ENCODE results near the gene AMOTL1.

Gene AMOTL1

DNA sequence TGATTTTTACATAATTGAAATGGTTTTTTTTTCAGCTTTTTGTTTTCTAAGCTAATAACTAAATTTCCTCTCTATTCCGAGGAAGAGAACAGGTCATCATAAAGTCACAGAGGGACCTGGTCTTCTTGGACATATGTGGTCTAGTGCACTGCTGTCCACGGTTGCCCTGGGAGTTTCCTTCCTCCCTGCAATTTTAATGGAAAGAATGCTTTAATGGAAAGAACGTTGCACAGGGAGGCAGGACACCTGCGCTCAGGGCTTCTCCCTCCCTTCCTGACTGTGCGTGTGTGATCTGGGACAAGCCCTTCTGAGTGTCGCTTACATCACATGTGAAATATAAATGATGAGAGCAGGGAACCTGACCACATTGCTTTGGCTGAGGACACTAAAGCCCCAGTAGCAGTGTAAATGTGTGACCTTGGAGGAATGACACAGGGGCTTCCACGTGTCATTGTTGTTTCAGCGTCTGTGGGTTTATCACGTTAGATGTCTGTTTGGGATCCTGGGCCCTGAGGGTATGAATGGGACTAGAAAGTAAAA is 93.2 kb downstream of the AMOTL1 start:
- no peak for DNase-seq

DNA sequence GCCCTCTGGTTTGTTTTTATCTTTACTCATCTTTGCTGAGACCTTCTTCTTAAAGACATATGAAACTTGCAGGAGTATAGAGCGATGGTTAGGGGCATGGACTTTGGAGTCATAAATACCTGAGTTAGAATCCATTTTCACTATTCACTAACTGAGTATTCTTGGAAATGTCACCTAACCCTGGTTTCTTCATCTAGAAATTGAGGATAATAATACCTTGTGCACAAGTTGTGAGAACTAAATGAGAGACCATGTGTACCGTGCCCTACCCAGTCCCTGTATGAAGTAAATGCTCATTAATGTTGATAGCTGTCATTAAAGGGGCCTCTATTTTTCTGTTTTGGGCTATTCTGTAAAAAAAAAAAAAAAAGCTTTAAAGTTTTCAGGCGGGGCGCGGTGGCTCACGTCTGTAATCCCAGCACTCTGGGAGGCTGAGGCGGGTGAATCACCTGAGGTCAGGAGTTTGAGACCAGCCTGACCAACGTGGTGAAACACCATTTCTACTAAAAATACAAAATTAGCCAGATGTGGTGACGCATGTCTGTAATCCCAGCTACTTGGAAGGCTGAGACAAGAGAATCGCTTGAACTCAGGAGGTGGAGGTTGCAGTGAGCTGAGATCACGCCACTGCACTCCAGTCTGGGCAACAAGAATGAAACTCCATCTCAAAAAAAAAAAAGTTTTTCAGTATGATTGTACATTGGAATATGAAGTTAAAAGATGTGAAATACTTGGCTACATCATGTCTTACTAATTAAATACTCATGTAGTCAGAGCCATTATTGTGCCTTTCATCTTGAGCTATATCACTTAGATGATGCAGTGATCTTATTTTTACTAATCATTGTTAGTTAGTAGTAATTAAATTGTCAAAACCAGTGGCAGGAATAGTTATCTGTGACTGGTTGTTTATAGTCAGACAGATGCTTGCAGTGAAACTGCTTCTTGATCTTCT is 95.0 kb downstream of the AMOTL1 start:
- DNase-seq: no peak

DNA sequence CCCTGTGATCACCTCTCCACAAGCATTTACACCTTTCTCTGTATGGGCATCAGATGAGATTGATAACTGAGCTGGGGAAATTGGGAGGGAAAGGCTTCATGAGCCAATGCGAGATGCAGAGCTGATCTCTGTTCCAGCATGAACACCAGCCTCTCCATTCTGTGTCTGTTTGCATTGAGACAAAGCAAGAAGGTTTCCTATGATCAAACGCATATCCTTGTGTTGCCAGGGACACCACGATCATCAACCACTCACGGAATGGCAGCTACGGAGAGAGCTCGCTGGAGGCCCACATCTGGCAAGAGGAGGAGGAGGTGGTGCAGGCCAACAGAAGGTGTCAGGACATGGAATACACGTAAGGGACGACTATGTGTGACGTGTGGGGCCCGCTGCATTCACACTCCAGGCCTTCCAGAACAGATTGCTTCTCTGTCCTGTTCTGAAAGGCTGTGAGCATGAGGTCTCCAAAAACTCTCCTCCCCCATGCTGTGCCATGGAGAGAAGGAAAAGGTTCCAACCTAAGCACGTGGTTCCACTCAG is 96.4 kb downstream of the AMOTL1 start:
- no peak for DNase-seq

DNA sequence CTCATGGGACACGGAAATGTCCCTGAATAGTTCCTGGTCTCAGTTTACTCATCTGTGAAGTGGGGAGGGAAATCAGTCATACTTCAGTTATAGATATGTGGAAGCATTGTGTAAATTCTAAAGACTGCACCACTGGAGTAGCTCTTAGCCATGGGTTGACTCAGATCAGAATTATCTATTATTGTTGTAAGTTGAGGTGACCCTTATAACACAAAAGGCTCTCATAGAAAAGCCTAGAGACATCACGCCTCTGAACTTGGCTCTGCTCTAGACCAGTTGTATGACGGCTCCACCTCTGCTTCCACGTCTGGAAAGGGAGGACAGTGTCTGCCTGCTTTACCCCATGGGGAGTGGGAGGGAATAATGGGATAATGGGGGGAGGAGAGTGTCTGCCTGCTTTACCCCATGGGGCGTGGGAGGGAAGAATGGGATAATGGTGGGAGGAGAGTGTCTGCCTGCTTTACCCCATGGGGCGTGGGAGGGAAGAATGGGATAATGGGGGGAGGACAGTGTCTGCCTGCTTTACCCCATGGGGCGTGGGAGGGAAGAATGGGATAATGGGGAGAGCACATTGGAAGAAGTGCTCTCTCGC is 98.2 kb downstream of the AMOTL1 start:
- DNase-seq: no peak

DNA sequence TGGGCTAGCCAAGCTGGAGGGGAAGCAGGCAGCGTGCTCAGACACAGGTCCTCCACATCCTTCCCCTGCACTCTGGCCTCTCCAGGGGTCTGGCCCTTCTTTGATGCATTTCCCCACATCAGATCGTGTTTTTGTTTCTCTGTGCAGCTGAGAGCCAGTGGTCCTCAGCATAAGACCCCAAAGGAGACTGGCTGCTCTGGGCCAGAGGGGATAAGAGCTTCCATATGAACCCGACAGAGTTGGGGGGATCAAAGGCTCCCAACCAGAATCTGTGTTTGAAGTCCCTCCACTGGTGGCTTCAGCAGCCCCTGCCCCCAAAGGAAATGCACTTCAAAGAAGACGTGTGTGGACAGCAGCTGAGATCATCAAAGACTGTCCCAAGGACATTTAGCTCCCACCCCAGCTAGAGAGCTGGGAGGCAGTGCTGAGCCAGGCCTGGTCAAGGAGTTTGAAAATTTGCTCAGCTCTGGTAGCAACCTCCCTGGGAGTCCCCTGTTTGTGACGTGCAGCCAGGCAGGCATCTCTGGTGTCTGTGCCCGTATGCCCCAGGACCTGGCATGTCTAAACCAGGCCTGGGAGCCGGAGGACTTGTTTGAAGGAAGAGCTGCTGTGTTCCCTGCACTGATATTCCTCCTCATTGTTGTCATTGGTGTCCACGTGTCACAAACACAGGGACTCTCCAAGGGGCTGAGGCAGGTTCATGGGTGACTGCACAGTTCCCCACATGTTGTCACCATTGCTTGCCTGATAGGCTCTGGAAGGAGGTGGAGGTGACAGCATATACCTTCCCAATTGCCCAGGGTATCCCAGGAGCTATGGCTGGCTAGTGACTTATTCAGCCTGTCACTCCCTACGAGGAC is 99.0 kb downstream of the AMOTL1 start:
- DNase-seq: no peak

DNA sequence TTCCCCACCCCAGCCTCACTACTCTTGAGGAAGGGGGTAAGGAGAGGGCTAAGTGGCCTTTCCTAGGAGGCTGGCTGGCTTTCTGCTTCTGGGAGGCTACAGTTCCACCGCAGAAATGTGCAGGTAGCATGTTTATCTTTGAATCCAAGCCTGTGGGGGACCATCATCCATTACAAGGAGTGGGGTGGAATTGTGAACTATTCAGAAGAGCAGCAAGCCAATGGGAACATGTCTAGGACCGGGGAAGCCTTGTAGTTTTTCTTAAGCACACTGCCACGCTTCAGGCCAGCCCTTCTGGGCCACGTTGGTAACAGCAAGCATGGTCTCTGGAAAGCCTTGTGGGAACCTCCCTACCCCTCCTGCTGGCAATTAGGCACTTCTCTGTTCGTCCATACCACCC is 100.3 kb downstream of the AMOTL1 start:
- DNase-seq: no peak

DNA sequence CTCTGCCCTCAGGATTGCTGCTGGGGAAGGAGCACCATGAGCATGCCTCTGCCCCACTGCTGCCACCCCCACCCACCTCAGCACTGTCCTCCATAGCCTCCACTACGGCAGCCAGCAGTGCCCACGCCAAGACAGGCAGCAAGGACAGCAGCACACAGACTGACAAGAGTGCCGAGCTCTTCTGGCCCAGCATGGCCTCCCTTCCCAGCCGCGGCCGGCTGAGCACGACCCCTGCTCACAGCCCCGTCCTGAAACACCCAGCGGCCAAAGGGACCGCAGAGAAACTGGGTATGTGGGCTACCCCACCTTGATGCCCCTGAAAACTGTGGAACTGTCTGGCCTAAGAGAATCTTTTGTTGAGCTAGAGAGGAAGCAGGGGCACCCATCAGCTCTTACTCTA is 101.0 kb downstream of the AMOTL1 start:
- no peak for DNase-seq

DNA sequence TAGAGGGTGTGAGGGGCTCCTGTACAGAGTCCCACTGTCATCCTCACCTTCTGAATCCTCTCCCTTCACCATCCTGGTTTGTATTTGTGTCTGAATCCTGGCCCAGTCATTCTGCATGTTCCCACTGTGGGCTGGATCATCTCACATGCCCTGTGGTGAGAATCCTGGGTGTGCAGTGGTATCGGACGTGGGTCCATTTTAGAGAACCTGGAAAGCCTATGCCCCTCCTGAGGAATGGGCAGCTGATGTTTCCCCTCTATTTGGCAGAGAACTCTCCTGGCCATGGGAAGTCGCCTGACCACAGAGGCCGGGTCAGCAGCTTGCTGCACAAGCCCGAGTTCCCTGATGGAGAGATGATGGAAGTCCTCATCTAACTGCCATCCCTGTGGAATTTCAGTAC is 102.3 kb downstream of the AMOTL1 start:
- DNase-seq: no peak

DNA sequence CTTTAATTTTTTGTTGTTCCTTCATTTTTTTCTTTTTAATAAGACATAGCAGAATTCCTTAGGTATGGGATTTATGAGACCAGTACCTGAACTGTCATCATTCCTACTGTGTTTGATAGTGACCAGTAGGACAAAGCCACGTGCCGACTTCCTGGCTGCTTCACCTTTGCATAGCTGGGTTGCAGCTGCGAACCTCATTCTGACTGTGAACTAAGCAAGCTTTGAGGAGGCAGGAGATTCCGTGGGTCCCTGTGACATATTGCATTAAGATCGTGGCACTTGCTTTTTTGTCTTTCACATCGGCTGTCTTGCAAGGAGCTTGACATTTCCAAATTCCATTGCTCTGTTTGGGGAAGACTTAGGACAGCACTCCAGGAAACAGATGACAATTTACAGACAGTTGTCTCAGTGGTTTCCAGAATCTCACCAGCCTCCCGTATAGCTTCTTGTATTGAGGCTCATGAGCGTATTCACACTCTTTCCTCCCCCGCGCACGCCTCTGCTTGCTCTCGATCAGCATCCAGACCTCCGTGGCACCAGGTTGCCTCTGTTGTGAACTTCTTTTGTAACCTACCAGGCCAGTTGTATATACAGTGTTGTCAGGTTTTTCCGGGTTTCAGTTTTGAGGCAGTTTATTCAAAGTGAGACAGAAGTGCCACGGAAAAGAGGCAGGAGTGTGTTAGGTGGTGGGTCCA is 103.5 kb downstream of the AMOTL1 start:
- no peak for DNase-seq

DNA sequence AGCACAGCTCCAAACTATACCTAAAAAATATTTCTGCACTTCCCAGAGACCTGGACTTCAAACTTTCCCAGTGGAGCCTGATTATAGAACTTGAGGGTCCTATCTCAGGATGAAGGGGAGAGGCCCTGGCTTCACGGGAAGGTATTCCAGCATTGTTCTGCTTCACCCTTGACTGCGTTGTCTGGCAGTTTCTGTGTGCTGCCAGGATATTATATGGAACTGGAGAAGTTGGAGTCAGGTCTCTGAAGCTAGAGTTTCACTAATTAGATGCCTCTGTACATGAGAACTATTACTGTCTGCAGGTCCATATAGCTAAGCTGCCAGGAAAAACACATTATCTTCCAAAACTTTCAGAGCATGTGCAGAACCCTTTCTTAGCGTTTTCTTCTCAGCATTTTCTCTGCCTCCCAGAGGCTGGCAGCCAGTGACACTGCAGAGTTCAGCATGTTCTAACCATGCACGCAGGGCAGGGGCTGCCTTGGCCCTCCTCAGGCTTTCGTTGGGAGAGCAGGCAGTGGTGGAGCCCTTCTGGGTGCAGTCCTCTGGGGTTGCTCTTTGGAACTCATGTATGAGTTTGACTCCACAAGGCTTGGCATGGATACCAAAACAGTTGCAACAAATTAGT is 105.9 kb downstream of the AMOTL1 start:
- no peak for DNase-seq

DNA sequence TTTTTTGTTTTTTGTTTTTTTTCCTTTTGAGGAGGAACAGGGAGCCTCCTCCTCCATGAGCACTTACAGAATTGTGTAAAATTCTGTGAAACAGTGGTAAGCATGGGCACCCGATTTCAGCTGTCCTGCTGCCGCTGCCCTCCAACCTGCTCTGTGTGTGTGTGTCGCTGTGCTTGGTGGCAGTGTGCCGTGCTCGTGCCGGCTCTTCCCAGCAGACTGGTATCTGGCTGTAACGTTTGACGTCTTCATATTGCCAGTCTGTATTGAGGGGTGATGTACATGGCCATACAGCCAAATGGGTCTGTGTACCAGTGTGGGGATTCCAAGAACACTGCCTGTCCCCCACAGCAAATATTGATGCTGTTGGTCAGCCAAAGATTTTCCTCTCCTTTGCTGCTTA is 108.1 kb downstream of the AMOTL1 start:
- no peak for DNase-seq

DNA sequence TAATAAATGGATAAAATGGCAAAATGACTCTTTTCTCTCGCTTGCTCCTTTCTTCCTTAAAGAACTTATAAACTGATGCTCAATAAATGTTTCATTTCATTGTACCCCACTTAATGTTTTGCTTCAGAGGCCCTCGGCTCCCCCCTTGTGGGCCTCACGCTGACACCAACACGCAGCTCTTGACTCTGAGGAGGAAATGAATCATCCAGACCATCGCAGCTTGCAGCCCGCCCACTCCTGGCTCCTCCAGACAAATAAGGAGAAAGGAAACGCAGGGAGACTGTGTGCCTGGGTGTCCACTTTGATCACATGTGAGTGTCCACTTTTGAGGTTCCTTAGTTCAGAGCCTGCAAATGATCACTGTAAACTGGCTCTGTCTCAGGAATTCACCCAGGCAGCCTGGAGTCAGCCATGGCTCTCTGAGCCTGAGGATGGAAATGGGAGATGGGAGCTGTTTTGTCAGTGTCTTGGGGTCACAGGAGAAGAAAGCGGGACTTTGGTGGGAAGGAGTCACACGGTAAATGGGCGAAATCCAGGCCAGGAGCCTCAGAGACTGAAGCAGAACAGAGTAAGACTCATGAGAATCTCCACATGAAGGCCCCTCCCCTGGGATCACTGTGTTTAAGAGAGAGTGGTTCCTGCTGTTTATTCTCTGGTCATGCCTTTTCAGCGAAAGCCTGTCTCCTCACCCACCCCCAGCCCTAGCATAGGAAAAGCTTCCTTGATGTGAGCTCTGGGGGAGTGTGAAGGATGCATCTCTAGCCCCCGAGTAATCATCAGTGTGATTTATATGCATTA is 108.7 kb downstream of the AMOTL1 start:
- no peak for DNase-seq

DNA sequence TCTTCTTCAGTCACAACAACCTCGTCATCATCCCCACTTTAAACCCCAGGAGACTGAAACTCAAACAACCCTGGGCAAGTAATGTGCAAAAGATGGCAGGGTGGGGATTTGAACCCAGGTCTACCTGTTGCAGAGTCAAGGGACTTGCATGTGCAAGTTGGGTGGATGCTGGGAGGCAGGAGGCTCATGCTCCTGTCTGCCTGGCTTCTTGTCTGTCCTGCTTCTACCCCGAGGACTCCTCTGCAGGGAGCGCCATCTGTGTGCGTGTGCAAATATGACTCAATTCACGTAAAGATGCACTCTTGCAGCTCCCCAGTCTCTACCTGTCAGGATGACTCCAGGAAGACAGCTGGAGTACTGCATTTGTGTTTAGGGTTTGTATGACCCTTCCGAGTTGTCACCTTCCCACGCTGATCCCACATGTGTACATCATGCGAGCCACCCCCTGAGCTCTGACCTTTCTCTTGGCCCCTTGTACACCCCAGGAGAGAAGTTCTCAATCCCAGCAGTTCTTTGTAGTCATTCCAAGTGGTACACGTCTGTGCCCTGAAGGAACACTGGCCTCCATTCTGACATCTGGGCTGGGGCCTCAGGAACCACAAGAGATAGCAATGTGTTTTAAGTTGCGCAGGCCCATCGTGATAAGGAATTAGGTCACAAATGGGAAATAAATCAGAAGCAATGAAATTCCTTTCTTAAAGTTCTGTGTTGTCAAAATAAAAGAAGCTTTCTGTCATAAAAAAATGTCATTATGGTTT is 109.5 kb downstream of the AMOTL1 start:
- no peak for DNase-seq

DNA sequence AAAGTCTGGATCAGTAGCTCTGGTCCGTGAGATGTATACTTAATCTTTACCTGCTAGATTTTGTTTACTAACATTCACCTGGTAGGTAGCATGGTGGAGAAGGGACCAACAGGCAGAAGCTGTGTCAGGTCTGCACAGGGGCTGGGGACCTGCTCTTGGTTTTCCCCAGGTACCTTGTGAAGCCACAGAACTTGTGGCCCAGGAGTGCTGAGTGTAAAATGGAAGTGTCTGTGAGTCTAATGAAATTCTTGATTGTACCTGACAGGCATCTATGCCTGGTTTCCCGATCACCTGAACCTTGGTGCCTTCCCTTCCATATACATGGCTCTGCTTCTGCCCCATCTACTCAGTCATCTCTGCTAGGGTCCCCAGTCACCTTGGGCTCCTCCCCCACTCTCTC is 110.8 kb downstream of the AMOTL1 start:
- no peak for DNase-seq

DNA sequence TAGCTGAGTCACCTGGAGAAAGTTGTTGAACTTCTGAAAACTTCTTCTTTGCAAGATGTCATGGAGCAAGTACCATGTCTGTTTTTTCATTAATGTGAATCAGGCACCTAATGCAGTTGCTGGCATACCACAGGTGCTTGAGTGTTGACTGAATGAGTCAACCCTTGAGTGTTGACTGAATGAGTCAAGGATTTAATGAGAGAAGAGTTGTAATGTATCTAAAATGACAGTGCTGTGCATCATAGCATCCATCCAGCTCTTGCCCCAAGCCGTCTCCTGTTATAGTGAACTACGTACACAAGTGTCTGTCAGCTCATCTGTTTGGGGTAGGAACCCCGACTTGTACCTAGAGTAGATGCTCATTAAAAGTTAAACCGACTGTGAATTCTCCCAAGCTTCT is 112.1 kb downstream of the AMOTL1 start:
- no peak for DNase-seq

DNA sequence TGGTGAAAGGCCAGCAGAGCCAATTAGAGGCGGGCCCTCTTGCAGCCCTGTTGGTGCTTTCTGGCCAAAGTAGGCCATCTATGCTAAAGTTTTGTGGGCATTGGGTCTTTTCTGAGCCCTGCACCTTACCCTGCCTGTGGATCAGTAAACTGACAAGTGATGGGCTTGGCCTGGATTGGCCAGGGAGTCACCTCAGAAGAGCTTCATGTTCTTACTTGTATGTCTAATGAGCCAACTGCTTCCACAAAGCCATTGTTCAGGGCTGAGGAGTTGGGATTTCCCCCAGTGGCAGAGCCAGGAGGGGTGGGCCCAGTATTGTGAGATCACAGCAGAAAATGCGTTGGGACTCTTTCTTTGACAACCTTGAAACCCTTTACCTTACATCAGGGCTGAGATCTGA is 114.8 kb downstream of the AMOTL1 start:
- DNase-seq: no peak

DNA sequence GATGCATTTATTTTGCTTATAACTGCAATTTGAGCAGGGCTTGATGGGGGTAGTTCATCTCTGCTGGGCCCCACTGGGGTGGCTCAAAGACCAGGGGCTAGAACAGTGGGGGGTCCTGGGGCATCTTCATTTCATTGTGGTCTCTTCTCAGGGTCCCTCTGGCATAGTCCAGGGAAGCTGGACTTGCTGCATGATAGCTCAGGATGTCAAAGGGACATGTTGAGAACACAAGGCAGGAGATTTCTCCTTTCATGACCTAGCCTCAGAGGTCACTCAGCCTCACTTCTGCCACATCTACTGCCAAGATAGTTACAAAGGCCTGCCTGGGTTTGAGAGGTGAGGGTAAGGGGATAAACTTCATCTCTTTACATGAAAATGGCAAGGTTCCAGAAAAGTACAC is 115.7 kb downstream of the AMOTL1 start:
- no peak for DNase-seq

DNA sequence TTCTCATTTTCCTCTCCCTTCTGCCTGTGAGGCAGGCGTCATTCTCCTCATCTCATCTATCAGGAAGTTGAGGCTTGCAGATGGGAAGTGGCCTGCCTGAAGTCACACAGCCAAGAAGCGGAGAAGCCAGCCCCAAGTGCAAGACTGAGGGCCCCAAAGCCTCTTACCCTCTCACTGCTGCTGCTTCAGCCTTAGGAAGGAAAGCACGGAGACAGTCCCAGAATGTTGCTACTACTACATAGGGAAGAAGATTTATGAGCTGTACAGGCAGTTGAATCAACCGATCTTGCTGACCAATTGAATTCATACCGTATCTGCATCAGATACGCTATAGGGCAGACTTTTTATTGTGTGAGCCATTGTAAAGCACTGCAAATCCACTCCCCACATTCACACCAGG is 116.2 kb downstream of the AMOTL1 start:
- no peak for DNase-seq

DNA sequence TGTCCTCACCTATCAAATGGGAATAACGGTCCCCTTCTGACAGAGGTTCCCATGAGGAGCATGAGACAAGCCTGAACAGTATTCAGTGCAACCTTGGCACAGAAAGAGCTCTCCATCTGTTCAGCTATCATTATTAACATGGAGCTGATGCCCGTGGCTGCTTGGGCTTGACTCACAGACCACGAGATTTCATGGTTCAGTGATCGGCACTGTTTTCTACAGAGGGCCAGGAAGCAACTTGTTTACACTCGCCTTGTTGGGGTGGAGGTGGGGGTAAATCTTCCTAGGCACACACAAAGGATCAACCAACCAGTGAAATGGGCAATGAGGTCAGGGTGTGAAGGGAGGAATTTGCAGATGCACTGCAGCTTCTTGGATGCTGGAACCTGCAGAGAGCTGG is 117.0 kb downstream of the AMOTL1 start:
- DNase-seq: no peak

DNA sequence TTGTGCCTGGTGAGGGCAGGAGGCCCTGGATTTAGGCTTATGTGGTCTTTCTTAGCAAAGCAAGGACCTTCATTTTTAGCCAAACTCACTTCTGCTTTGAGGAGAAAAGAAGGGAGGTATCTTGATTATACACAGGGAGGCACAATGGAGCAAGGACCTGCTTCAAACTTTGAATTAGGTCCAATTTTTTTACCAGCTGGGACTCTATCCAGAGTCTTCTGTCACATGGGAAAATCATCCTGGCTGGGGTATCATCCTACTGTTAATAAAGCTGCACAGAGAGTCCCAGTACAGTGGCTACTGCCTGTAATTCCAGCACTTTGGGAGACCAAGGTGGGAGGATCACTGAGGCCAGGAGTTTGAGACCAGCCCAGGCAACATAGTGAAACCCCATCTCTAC is 117.4 kb downstream of the AMOTL1 start:
- no peak for DNase-seq

Data from RPMI8226 (cell line).